H1 (cell line): Measurements from ENCODE around the gene GP9. TPM values are rescaled to one million over a fixed set of nuclear protein-coding genes. Genes with fewer than 3 reads are reported as not detected.

Source experiments
- CTCF ChIA-PET: fragments of 300-600 bp; sonication (Branson Sonifier 250); formaldehyde crosslinking; loops from one replicate; lab custom pipeline; 2021; ENCODE audit not compliant: partially characterized antibody; lab: Charles Lee
- POLR2A ChIA-PET: fragments of 300-600 bp; sonication (Branson Sonifier 250); formaldehyde crosslinking; loops from one replicate; lab custom pipeline; 2021; ENCODE audit warnings: inconsistent platforms; ENCODE audit not compliant: partially characterized antibody; lab: Charles Lee
- DNase-seq, 2 experiments: peaks; one replicate each; pipeline versions ENCODE4 v3.0.0 to v3.0.0-alpha.2; 2010 to 2022; ENCODE audit warnings: low spot score in 2 of 2, low read depth in 1 of 2, mixed read lengths in 1 of 2
- FAIRE-seq: peaks from 2 replicates; lab custom pipeline; 2011; peaks lifted over from hg19 to GRCh38; lab: Jason Lieb, UNC
- H2AFZ ChIP-seq: 2 replicates; pipeline ENCODE4 v1.8.1; 2012; ENCODE audit warnings: low read length, inconsistent platforms
- H2AK5ac ChIP-seq: 2 replicates; pipeline ENCODE4 v1.6.1; 2013; ENCODE audit warnings: low read depth, low read length
- H2BK120ac ChIP-seq: replicated peaks from 2 replicates; pipeline ENCODE3; 2013; ENCODE audit warnings: low read depth, low read length, inconsistent platforms
- H2BK12ac ChIP-seq: 2 replicates; pipeline ENCODE4 v1.6.1; 2013; ENCODE audit warnings: low read depth, low read length
- H2BK15ac ChIP-seq: 2 replicates; pipeline ENCODE4 v1.6.1; 2013; ENCODE audit warnings: low read length
- H2BK20ac ChIP-seq: 2 replicates; pipeline ENCODE4 v1.6.1; 2013; ENCODE audit warnings: low read length
- H2BK5ac ChIP-seq: 2 replicates; pipeline ENCODE4 v1.6.1; 2013; ENCODE audit warnings: low read depth, low read length
- H3K14ac ChIP-seq: 2 replicates; pipeline ENCODE4 v1.6.1; 2013; ENCODE audit warnings: inconsistent platforms; ENCODE audit not compliant: insufficient read length
- H3K18ac ChIP-seq: 2 replicates; pipeline ENCODE4 v1.6.1; 2013; ENCODE audit warnings: low read length; ENCODE audit errors: extremely low read depth
- H3K23ac ChIP-seq: 2 replicates; pipeline ENCODE4 v1.6.1; 2013; ENCODE audit warnings: inconsistent platforms; ENCODE audit not compliant: insufficient read length
- H3K23me2 ChIP-seq: 2 replicates; pipeline ENCODE4 v1.6.1; 2013; ENCODE audit warnings: low read depth, low read length
- H3K27ac ChIP-seq: 2 replicates; pipeline ENCODE4 v1.6.1; 2011; ENCODE audit warnings: low read depth, low read length, inconsistent platforms
- H3K27me3 ChIP-seq, 4 experiments: replicated peaks in 1 of 4; 1 replicate in 1 of 4; 2 replicates in 3 of 4; pipeline versions ENCODE4 v1.6.1 to v1.8.1; 2011 to 2013; ENCODE audit warnings: low read length in 3 of 4, mild to moderate bottlenecking in 3 of 4, inconsistent platforms in 2 of 4, mixed read lengths in 2 of 4, moderate library complexity in 1 of 4; ENCODE audit not compliant: control insufficient read depth in 3 of 4, insufficient read depth in 3 of 4; ENCODE audit errors: extremely low read depth in 1 of 4
- H3K36me3 ChIP-seq, 4 experiments: 2 replicates each; pipeline versions ENCODE4 v1.6.1 to v1.8.1; 2011 to 2013; ENCODE audit warnings: mild to moderate bottlenecking in 4 of 4, low read length in 3 of 4, moderate library complexity in 2 of 4, control low read depth in 1 of 4, inconsistent platforms in 1 of 4; ENCODE audit not compliant: insufficient read depth in 4 of 4, control insufficient read depth in 2 of 4
- H3K4ac ChIP-seq: replicated peaks from 2 replicates; pipeline ENCODE3; 2013; ENCODE audit warnings: low read length, low read depth, mixed read lengths, inconsistent platforms; ENCODE audit not compliant: insufficient read length
- H3K4me1 ChIP-seq, 4 experiments: replicated peaks in 1 of 4; 1 replicate in 1 of 4; 2 replicates in 3 of 4; pipeline versions ENCODE4 v1.6.1 to v1.8.1; 2011 to 2013; ENCODE audit warnings: low read length in 3 of 4, inconsistent platforms in 2 of 4, mixed read lengths in 1 of 4; ENCODE audit not compliant: insufficient read depth in 4 of 4, control insufficient read depth in 3 of 4
- H3K4me2 ChIP-seq, 2 experiments: 2 replicates each; pipeline versions ENCODE4 v1.6.1 to v1.8.1; 2011 to 2013; ENCODE audit warnings: low read depth in 2 of 2, low read length in 2 of 2, control low read depth in 1 of 2, inconsistent platforms in 1 of 2, mild to moderate bottlenecking in 1 of 2; ENCODE audit not compliant: insufficient read depth in 1 of 2
- H3K4me3 ChIP-seq, 4 experiments: fragments of 200-600, 300-600 bp in 1 of 4; sonication (generic), shearing (Covaris generic), sonication (Bioruptor Twin) in 1 of 4; 2 replicates each; pipeline versions ENCODE4 v1.5.1 to v1.8.1; 2011 to 2016; ENCODE audit warnings: low read length in 4 of 4, low read depth in 3 of 4, control low read depth in 2 of 4, inconsistent platforms in 2 of 4, mild to moderate bottlenecking in 2 of 4, mixed read lengths in 1 of 4, moderate library complexity in 1 of 4; ENCODE audit not compliant: insufficient read depth in 2 of 4; ENCODE audit errors: extremely low read depth in 1 of 4
- H3K56ac ChIP-seq: replicated peaks from 2 replicates; pipeline ENCODE3; 2013; ENCODE audit warnings: low read depth, mild to moderate bottlenecking, mixed read lengths, low read length, inconsistent platforms; ENCODE audit not compliant: insufficient read length
- H3K79me1 ChIP-seq: 2 replicates; pipeline ENCODE4 v1.6.1; 2013; ENCODE audit warnings: low read depth, low read length, control low read depth
- H3K79me2 ChIP-seq, 2 experiments: 2 replicates each; pipeline versions ENCODE4 v1.6.1 to v1.8.1; 2012 to 2013; ENCODE audit warnings: low read length in 2 of 2, mild to moderate bottlenecking in 2 of 2, inconsistent platforms in 1 of 2; ENCODE audit not compliant: insufficient read depth in 2 of 2, control insufficient read depth in 1 of 2
- H3K9ac ChIP-seq, 4 experiments: replicated peaks in 1 of 4; 1 replicate in 1 of 4; 2 replicates in 3 of 4; pipeline versions ENCODE4 v1.6.1 to v1.8.1; 2011 to 2013; ENCODE audit warnings: low read depth in 3 of 4, low read length in 3 of 4, control low read depth in 2 of 4, mild to moderate bottlenecking in 2 of 4, moderate library complexity in 2 of 4, inconsistent platforms in 1 of 4; ENCODE audit errors: extremely low read depth in 1 of 4
- H3K9me3 ChIP-seq, 2 experiments: 2 replicates each; pipeline versions ENCODE4 v1.6.1 to v1.8.1; 2012 to 2013; ENCODE audit warnings: mild to moderate bottlenecking in 2 of 2, moderate library complexity in 2 of 2, control low read depth in 1 of 2, inconsistent platforms in 1 of 2, low read depth in 1 of 2, low read length in 1 of 2, mixed read lengths in 1 of 2; ENCODE audit not compliant: insufficient read depth in 2 of 2
- H4K20me1 ChIP-seq, 2 experiments: replicated peaks in 1 of 2; 2 replicates each; pipeline versions ENCODE3 to v1.8.1; 2011 to 2013; ENCODE audit warnings: inconsistent platforms in 2 of 2, low read length in 2 of 2, mild to moderate bottlenecking in 1 of 2; ENCODE audit not compliant: insufficient read depth in 2 of 2, control insufficient read depth in 1 of 2
- H4K5ac ChIP-seq: 2 replicates; pipeline ENCODE4 v1.6.1; 2013; ENCODE audit warnings: low read length, low read depth, mixed read lengths, inconsistent platforms; ENCODE audit not compliant: insufficient read length
- H4K8ac ChIP-seq: 2 replicates; pipeline ENCODE4 v1.8.0; 2013; ENCODE audit warnings: mild to moderate bottlenecking, moderate library complexity, low read length, inconsistent platforms; ENCODE audit not compliant: insufficient read depth; ENCODE audit errors: extremely low read depth
- H4K91ac ChIP-seq: replicated peaks from 2 replicates; pipeline ENCODE3; 2013; ENCODE audit warnings: low read length, mixed read lengths, inconsistent platforms; ENCODE audit not compliant: insufficient read length
- HDAC6 ChIP-seq: IDR thresholded peaks from one replicate; pipeline ENCODE4 v1.7.1; 2012; ENCODE audit warnings: low read depth, mild to moderate bottlenecking, inconsistent platforms, low read length, moderate library complexity
- SUZ12 ChIP-seq: fragments of 200-600 bp; sonication (generic); IDR thresholded peaks from 2 replicates; pipeline ENCODE4 v1.6.1; 2012; ENCODE audit warnings: mild to moderate bottlenecking, inconsistent platforms, low read length, moderate library complexity, mixed read lengths
- WGBS, 2 experiments: shearing (Covaris generic) in 1 of 2; methylation state at CpG; one replicate each; pipeline versions ENCODE4 v1.1.6 to v1.1.7; 2013 to 2015; ENCODE audit warnings: low lambda C conversion rate in 2 of 2, mixed read lengths in 2 of 2, inconsistent platforms in 1 of 2, low coverage in 1 of 2, missing lambda C conversion rate in 1 of 2; ENCODE audit not compliant: insufficient replicate concordance in 2 of 2, insufficient coverage in 1 of 2, insufficient read length in 1 of 2; ENCODE audit errors: extremely low coverage in 1 of 2, missing lambda C conversion rate in 1 of 2; 5-methylcytosine and 5-hydroxymethylcytosine counted together
- polyA plus RNA-seq, 7 experiments: library from polyadenylated mRNA; depleted of rRNA in 3 of 7; stranded (reverse) in 5 of 7; unstranded in 2 of 7; fragments of >200 nt in 5 of 7; fragments of 200-250 nt in 2 of 7; gene quantifications; 1 replicate in 5 of 7; 2 replicates in 1 of 7; 4 replicates in 1 of 7; pipeline versions ENCODE4 v1.2.1 to v1.2.3, GENCODE V29; 2011 to 2013; ENCODE audit warnings: missing spikeins in 2 of 7, mixed read lengths in 2 of 7
- total RNA-seq: library from RNA; stranded (reverse); fragmentation: NEBNext Ultra II Directional; extraction: Animal tissue kit (Norgen Biotek cat#: 25700); gene quantifications from 2 replicates; pipeline ENCODE4 v1.2.1, GENCODE V29; 2021

The GP9 gene
- total and polyA plus RNA-seq, 2 of the 8 experiments (the other 6 are each of a cell fraction or from before 2014, with no cell fraction given) = not detected

GRCh38 chr3:129014148-129014547 lies 46.4 kb upstream of the GP9 start:
- no peak overlapping the region for H3K14ac ChIP-seq
- no peaks in the 10 kb centered on the region for H3K9me3 ChIP-seq
- no peak overlapping the region for H2BK20ac ChIP-seq
- H4K91ac ChIP-seq = no peak overlapping the region
- H4K8ac ChIP-seq = no peak overlapping the region
- no peak overlapping the region for H2AK5ac ChIP-seq
- H2BK15ac ChIP-seq = no peak overlapping the region
- no peaks in the 10 kb centered on the region for H3K36me3 ChIP-seq
- CTCF ChIA-PET = interaction anchor here (1.1 to 4.7 kb wide), 9 partner anchors 9 to 150 kb away, joined by 3 to 28 read pairs (median 4); no protein-coding TSS in a partner anchor
- H3K4me1 ChIP-seq = peaks cover 0 to 7% (median 1%) of the 10 kb centered on the region in 4 experiments; a peak in 2 of 7 replicates
- H2BK5ac ChIP-seq = no peak overlapping the region
- no peaks in the 10 kb centered on the region for H3K23me2 ChIP-seq
- no peak overlapping the region for H3K4me3 ChIP-seq
- no peak overlapping the region for H2AFZ ChIP-seq
- no peak overlapping the region for H3K4me2 ChIP-seq
- POLR2A ChIA-PET = interaction anchor here (1.7 kb wide), 1 partner anchor 170 kb away, joined by 3 read pairs; no protein-coding TSS in a partner anchor
- H2BK120ac ChIP-seq = no peak overlapping the region
- H3K27me3 ChIP-seq = peaks cover 0 to 4% (median 0%) of the 10 kb centered on the region in 4 experiments; a peak in 2 of 7 replicates
- TF ChIP-seq SUZ12 = 0 out of 2 replicates have a peak, but pooled peaks have one; percentile 12
- no peak for TF ChIP-seq HDAC6
- no peak overlapping the region for H3K27ac ChIP-seq
- H3K4ac ChIP-seq = no peak overlapping the region
- FAIRE-seq = no peak
- H3K9ac ChIP-seq = no peak overlapping the region
- no peak overlapping the region for H3K56ac ChIP-seq
- H3K79me2 ChIP-seq = no peaks in the 10 kb centered on the region
- DNase-seq = no peak
- no peak overlapping the region for H2BK12ac ChIP-seq
- no peaks in the 10 kb centered on the region for H4K20me1 ChIP-seq
- WGBS, 2 experiments = 89% methylated on average over 13 of the region's 13 CpGs; no CpG with 5 or more reads in 1 of the 2 experiments
- H3K79me1 ChIP-seq = no peaks in the 10 kb centered on the region
- H3K18ac ChIP-seq = no peak overlapping the region
- H3K23ac ChIP-seq = no peak overlapping the region
- H4K5ac ChIP-seq = no peak overlapping the region
